ENCODE data around the gene CCL28. TPM values are rescaled to one million over a fixed set of nuclear protein-coding genes. Genes with fewer than 3 reads are reported as not detected.
"Not testable (repeated sequence)": the region's sequence is repeated elsewhere in the genome, so short reads cannot be mapped to it uniquely, and the experiment has no call there.

The CCL28 gene, protein sequence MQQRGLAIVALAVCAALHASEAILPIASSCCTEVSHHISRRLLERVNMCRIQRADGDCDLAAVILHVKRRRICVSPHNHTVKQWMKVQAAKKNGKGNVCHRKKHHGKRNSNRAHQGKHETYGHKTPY
- total RNA-seq (2014; rRNA removed; shearing (Covaris generic)), result 2.2 and 4.2 TPM in 2 replicates

DNA sequence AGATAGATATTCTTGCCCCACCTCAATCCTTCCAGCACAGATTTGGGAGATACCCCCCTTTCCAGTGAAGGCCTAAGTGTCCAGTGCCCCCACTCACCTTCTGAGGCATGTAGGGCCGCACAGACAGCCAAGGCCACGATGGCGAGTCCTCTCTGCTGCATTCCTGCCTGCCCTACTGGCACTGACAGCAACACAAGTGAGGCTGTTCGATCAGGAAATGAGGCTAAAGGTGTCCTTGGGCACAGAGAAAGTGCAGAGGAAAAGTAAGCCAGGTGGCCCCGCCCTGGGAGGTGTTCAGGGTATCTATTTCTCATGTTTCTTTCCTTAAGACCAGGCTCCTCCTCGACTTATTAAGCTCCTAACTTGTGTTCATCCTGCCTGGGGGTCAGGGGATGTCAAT lies at the start of gene CCL28:
Gene CCL28 (minus strand): TSS at position 236 of the 400 bp plus-strand sequence. CDS start 75 bp downstream, at position 161.
- DNase-seq (ENCODE audit: low spot score), result peak; percentile 49

DNA sequence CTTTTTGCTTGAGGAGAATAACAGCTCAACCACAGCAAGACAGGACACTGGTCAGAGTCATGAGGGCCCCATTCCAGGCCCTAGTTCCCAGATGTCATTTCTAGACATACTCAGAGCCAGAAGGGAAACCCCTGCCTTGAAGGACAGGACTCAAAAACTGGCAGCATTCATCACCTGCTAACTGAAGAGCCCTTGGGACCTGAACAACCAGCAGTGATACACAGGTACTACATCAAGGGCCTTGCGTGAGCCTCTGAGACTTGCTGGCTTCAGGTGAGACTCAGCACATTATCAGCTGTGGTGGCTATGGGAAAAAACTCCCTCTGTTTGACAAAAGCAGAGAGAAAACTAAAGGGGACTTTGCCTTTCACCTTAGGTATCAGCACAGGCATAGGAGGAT lies 48.9 kb upstream of the CCL28 start:
- DNase-seq (ENCODE audit: low spot score), result no peak

DNA sequence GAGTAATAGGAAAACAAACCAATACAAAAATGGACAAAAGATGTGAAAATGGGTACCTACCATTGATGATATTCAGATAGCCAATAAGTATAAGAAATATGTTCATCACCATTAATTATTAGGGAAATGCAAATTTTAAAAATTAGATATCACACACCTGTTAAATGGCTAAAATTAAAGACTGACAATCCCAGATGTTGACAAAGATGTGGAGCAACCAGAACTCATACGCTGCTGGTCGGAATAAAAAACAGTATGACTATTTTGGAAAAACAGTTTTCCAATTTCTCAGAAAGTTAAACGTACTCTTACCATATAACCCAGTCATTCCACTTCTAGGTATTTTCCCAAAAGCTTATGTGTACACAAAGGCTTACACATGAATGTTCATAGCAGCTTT lies 44.4 kb upstream of the CCL28 start:
- no peak for DNase-seq (ENCODE audit: low spot score)

DNA sequence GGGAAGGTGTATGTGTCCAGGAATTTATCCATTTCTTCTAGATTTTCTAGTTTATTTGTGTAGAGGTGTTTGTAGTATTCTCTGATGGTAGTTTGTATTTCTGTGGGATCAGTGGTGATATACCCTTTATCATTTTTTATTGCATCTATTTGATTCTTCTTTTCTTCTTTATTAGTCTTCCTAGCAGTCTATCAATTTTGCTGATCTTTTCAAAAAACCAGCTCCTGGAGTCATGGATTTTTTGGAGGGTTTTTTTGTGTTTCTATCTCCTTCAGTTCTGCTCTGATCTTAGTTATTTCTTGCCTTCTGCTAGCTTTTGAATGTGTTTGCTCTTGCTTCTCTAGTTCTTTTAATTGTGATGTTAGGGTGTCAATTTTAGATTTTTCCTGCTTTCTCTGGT lies 29.4 kb upstream of the CCL28 start:
- DNase-seq (ENCODE audit: low spot score), result not testable (repeated sequence)

DNA sequence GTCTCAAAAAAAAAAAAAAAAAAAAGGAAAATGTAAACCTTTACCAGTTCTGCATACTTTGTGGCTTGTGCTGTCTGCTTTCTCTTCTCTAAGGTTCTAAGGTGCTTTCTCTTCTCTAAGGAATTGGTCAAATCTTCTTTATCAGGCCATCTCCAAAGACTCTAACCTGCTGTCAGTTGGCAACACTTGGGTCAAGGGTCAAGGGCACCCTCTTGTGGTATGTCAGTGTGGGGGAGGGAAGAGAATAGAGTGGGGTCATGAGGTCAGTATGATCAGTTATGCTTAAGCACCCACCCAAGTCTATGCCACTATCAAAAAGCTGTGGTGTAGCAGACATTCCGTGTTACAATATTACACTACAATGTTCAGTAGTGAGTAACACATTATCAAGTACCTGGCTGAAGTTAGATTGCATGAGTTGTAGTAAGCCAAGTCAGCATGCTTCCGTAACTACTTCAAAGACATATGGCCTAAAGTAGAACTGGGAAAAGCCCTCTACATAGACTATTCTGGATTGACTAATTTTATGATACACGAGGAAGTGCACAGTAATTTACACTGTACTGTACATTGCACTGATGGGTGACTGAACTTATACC lies 25.0 kb upstream of the CCL28 start:
- no peak for DNase-seq (ENCODE audit: low spot score)

DNA sequence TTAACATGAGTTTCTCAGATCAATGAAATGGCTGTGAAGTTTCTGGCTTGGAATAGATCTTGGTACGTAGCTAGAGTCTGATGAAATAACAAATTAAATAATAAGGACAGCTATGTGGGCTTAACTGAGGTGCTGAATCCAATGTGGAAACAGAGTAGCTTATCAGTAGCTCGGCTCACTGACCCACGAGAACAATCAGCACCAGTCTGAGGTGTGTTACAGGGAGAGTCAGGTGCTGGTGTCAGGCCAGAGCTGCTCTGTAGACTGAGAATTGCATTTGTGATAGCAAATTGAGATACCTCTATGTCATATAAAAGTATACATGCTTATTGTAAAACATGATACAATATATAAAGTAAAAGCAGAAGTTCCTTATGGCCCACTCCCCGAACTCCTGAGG lies 21.2 kb upstream of the CCL28 start:
- DNase-seq (ENCODE audit: low spot score), result no peak

DNA sequence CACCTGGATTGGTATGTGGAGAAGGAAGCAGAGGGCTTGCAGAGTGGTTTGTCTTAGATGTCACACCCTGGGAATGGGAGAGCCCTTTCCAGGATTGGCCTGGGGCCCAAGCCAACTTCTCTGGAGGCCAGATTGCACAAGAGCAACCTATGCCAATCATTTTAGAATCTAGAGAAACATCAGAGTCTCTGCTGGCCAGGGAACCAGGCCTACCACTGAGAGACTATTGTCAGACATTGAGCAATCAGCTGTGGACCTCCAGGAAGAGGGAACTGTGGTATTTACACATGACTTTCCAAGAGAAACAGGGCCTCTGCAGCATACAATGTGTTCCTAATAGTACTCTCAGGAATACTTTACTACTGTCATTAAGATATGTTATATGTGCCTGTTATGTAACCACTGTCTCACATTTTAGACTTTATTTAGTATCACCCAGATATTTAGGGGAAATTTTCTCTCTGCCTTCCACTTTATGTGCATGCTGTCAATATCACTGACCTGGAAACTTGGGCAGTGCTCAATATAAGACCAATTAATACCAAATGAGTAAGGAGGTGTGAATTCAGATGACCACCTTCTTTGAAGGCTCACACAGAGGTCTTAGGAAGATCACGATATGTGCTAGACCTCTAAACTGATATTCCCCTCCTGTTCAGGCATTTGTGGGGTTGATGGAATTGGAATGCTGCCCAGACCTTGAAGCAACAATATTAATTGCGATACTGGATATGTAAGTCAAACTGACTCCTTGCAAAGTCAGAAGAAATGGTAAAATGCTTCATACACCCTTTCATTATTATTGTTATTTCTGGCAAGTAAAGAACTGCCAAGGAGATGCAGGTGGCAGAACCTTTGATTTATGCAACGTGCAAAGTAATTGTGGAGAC lies 20.5 kb upstream of the CCL28 start:
- peak; percentile 72 for DNase-seq (ENCODE audit: low spot score)

DNA sequence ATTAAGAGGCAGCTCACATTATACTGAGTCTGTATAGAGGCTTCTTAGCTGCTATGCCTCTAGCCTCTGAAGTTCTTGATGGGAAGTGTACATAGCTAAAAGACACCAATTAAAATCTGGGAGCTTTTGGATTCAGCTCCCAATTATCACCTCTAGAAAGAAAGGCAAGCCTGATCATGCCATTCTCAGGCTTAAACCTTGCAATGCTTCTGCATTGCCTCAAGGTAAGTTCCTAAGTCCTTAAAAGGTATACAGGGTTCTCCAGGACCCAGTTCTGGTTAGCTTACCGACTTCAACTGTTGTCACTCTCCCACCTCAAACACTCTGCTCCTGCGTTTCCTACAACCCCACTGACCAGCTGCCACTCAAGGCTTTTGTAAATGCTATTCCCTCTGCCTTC lies 17.5 kb upstream of the CCL28 start:
- DNase-seq (ENCODE audit: low spot score), result no peak

DNA sequence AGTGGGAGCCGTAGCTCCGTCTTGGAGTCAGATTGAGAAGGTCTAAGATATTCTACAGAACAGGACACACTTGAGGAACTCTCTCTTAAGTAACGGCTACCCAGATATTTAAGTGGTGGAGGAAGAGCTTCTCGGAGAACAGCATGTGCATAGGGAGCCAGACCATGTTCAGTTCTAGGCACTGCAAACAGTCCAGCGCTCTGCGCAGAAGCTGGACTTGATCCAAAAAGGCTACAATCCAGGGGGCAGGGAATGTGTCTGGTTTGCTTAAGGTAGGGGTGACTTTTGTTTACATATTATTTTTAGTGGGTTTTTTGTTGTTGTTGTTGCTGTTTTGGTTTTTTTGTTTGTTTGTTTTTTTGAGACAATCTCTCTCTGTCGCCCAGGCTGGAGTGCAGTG lies 16.8 kb upstream of the CCL28 start:
- no peak for DNase-seq (ENCODE audit: low spot score)

DNA sequence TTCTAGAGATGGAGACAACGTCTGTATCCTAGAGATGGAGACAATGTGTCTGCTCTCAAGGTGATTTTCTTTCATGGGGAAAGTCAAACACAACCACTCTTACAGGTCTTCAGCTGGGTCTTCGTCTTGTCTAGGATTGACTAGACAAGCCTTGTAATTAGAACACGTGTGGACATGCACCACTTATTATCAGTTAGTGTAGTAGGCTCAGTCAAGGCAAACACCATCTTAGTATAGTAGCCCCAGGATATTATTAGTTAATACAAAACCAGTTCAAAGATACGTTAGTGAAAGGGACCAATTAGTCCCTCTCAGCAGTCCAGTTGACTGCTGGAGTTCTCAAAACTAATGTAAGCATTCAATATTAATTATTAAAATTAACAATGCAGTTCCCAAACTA lies 15.1 kb upstream of the CCL28 start:
- no peak for DNase-seq (ENCODE audit: low spot score)

DNA sequence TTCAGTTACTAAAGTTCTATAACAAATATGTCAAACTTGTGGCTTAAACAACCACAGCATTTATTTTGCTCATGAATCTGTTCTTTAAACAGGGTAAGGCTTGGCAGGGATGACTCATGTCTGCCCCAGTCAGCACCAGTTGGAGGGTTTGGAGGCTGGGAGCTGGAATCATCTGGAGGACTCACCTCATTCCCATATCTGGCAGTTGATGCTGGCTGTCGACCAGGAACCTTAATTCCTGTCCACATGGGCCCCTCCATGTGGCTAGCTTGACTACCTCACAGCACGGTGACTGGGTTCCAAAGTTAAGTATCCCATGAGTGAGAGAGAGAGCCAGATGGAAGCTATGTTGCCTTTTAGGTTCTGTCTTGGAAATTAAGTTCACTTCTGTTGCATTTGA lies 13.8 kb upstream of the CCL28 start:
- DNase-seq (ENCODE audit: low spot score), result no peak

DNA sequence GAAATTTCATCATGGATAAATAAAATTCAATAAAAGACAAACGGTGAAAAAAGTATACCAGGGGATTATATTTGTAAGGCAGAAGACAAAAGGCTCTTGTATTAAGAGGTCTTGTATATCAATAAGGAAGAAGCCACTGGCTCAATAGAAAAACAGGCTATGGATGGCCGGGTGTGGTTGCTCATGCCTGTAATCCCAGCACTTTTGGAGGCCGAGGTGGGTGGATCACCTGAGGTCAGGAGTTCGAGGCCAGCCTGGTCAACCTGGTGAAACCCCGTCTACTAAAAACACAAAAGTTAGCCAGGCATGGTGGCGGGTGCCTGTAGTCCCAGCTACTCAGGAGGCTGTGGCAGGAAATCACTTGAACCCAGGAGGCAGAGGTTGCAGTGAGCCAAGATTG lies 10.9 kb upstream of the CCL28 start:
- not testable (repeated sequence) for DNase-seq (ENCODE audit: low spot score)

DNA sequence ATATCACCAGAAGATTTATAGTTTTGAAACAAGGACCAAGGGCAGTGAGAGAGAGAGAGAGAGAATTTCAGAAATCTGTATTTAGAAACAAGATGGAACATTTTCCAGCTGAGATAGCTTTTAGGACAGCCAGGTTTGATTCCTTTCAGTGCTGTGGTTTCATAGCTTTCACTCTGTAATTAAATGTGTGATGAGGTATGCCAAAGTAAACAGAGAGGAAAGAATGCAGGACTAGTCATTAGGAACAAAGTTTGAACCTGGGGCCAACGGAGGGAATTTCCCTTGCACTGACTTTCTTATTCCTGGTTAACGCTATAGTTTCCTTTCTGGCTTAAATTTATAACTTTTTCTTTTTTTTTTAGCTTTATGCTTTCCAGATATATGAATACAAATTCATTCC lies 10.0 kb upstream of the CCL28 start:
- DNase-seq (ENCODE audit: low spot score), result peak; percentile 83

DNA sequence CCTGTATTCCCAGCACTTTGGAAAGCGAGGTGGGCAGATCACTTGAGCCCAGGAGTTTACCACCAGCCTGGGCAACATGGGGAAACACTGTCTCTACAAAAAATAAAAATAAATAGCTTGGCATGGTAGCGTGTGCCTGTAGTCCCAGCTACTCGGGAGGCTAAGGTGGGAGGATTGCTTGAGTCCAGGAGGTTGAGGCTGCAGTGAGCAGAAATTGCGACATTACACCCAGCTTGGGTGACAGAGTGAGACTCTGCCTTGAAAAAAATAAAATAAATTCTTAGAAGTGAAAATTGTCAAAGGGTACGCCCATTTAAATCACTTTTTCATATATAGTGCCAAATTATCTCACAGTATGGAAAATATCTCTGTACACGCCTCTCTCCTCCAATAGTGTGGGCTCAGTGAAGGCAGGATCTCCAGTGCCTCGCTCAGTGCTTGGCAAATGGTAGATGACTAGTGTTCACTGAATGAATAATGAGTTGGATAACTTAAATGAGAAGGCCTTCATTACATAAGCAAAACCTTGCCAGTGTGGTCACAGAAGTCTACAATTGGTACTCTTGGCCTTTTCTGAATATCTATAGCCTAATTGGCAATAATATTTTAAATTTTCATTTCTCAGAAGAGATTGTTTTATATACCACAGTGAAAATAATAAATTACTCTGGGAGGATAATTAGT lies 9.4 kb upstream of the CCL28 start:
- DNase-seq (ENCODE audit: low spot score), result no peak

DNA sequence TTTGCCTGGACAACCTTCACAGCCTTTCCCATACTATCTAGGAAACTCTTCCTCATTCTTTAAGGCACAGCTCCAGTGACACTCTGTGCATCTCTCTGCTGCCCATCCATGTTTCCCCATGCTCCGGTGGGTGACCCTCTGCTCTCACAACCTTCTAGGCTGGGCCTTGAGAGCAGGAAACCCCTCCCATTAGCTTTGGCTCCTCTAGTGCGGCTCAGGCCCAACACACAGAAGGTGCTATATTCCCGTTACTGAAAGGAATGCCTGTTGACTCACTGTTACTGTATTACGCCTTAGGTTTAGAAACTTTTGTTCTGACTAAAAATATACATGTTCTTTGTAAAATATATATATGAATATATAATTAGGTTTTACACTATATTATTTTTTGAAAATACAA lies 8.1 kb upstream of the CCL28 start:
- DNase-seq (ENCODE audit: low spot score), result no peak

DNA sequence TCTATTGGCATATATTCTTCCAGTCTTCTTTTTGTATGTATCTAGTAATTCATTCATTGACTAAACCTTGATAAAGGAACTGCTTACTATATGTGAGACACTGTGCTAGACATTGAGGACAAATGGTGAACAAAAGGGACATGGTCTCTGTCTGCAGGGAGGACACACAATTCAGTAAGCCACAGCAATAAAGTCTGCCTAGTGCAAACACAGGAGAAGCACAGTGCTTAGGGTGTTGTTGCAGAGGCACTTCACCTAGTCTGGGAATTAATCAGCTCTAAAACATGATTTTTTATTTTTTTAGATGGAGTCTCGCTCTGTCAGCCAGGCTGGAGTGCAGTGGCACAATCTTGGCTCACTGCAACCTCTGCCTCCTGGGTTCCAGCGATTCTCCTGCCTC lies 6.4 kb upstream of the CCL28 start:
- DNase-seq (ENCODE audit: low spot score), result no peak

DNA sequence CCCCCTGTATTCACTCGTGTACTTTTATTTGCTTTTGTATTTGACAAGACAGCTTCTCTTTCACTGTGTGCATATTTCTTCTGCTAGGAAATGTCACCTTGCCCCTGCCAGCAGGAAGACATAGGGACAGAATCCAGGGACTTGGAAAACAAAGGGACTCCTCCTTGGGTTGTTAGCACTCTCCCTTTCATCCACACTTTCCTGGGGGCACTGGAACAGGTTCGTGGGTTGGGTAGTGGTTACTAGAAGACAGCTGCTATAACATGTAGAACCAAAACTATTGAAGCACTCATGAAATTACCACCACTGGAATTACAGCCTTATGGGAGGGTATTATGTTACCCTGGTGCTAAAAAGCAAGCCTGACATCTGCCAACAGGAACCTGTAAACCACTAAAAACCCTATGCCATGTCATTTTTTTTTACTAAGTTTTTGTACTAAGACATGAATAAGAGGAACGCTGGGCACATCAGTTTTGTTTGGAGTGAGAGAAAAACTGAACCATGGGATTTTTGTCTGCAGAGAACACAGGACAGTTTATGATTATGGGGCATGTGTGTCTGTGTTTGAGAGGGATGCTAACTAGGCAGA lies 4.7 kb upstream of the CCL28 start:
- DNase-seq (ENCODE audit: low spot score), result no peak

DNA sequence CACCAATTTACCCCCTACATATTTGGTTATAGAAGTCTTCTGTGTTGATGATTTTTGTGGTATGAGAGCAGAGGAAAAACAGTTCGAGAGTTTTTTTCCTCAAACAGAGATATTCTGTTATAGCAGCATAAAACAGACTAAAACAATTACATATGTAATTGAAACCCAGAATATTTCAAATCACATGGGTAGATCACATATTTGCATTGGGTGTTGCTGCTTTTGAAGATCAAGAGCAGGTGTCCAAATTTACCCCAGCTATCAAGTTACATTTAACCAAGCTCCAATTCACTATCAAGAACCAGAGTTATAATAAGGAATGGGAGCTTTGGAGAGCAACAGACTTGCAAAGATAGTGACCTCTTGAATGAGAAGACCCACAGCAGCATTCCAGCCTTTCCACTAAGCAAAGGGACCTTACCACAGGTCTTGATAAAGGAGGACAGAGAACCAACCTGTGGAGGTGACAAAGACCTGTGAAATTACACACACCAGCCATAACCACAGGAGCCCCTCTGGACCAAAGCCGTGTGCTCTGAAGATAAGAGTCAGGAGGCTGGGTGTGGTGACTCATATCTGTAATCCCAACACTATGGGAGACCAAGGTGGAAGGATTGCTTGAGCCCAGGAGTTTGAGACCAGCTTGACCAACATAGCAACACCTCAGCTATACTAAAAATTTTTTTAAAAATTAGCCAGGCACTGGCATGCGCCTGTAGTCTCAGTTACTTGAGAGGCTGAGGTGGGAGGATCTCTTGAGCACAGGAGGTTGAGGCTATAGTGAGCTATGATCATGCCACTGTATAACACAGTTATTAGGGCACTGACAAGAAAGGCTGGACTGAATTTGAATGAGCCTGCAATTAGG lies 4.0 kb upstream of the CCL28 start:
- DNase-seq (ENCODE audit: low spot score), result no peak

DNA sequence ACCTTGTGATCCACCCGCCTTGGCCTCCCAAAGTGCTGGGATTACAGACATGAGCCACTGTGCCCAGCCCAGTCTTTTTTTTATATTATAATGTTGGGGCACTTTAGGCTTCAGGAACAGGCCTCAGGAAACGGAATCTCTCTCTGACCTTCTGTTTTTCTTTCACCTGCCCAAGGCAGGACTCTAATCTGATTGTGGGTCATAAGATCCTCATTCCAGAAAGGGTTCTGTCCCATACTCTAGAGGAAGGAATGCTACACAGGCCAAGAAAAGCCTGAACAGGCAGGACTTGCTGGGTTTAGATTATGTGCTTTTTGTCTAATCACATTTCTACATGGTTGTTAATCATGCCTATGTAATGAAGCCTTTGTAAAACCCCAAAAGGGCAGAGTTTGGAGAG lies 1.8 kb upstream of the CCL28 start:
- no peak for DNase-seq (ENCODE audit: low spot score)

DNA sequence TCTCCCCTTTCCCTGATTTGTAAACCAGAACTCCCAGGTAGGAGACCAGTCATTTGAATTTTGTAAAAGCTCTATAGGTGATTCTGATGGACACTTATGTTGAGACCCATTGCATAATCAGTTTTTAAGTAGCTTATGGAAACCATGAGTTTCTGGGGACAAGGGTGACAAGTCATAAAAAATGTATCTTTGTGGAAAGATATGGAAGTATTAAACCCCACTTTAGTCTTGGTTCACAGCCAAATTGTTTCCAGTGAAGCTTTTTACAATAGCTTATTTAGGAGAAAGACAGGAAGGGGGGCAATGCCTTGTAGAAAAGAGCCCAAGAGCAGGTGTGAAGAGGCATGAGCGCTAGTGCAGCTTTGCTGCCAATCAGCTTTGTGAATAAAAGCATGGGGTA lies 453 bp upstream of the CCL28 start:
- no peak for DNase-seq (ENCODE audit: low spot score)

DNA sequence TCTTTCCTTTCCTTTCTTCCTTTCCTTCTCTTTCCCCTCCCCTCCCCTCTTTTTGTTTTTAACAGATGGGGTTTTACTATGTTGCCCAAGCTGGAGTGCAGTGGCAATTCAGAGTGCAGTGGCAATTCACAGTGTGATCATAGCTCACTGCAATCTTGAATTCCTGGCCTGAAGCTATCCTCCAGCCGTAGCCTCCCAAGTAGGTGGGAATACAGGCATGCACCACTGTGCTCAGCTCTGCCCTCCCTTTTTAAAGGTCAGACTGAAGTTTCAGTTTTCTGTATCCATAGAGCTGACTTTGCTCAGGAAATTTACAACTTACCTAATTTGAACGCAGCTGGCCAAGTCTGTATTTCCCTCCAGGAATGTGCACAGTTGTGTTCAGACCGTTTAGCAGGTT lies 696 bp downstream of the CCL28 start:
- no peak for DNase-seq (ENCODE audit: low spot score)

All from HT-29 (cell line).